ENCODE measurements around the gene HIVEP3.

HIVEP3 gene

DNA sequence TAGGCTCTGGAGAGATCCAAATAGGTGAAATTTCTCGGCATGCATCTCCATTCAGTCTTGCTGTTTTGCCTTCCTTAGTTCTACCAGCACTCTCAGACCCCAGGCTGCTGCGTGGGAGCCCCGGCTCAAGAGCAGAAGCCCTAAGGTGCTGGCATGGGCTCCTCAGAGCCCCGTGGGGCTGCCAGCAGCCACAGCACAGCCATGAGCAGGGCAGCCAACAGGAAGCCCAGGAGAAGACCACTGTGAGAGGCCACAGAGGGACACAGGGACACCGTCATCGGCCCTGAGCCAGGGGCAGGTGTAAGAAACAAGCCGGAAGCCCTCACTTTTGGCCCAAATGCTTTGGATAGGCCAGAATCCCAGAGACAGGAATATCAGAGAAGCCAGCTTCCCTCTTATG is 66.6 kb downstream of the HIVEP3 start:
- TF ChIP-seq NFIC (IDR thresholded peaks at IDR 0.05) (no peak), CREB1 (IDR thresholded peaks at IDR 0.05; ENCODE audit: low read depth) (no peak), RAD21 (IDR thresholded peaks at IDR 0.05; ENCODE audit: low read depth) (no peak), CEBPB (IDR thresholded peaks at IDR 0.05) (no peak), EGR1 (IDR thresholded peaks at IDR 0.05) (no peak), ZBTB7A (IDR thresholded peaks at IDR 0.05; ENCODE audit: low read depth) (no peak), TAF1 (IDR thresholded peaks at IDR 0.05; ENCODE audit: low read depth) (no peak), TCF12 (IDR thresholded peaks at IDR 0.05; ENCODE audit: low read depth) (no peak)
- TF ChIP-seq, protein P1, sequence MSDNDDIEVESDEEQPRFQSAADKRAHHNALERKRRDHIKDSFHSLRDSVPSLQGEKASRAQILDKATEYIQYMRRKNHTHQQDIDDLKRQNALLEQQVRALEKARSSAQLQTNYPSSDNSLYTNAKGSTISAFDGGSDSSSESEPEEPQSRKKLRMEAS (IDR thresholded peaks at IDR 0.05), result no peak
- TF ChIP-seq, protein P2, sequence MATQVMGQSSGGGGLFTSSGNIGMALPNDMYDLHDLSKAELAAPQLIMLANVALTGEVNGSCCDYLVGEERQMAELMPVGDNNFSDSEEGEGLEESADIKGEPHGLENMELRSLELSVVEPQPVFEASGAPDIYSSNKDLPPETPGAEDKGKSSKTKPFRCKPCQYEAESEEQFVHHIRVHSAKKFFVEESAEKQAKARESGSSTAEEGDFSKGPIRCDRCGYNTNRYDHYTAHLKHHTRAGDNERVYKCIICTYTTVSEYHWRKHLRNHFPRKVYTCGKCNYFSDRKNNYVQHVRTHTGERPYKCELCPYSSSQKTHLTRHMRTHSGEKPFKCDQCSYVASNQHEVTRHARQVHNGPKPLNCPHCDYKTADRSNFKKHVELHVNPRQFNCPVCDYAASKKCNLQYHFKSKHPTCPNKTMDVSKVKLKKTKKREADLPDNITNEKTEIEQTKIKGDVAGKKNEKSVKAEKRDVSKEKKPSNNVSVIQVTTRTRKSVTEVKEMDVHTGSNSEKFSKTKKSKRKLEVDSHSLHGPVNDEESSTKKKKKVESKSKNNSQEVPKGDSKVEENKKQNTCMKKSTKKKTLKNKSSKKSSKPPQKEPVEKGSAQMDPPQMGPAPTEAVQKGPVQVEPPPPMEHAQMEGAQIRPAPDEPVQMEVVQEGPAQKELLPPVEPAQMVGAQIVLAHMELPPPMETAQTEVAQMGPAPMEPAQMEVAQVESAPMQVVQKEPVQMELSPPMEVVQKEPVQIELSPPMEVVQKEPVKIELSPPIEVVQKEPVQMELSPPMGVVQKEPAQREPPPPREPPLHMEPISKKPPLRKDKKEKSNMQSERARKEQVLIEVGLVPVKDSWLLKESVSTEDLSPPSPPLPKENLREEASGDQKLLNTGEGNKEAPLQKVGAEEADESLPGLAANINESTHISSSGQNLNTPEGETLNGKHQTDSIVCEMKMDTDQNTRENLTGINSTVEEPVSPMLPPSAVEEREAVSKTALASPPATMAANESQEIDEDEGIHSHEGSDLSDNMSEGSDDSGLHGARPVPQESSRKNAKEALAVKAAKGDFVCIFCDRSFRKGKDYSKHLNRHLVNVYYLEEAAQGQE (IDR thresholded peaks at IDR 0.05; ENCODE audit: low read depth), result no peak

DNA sequence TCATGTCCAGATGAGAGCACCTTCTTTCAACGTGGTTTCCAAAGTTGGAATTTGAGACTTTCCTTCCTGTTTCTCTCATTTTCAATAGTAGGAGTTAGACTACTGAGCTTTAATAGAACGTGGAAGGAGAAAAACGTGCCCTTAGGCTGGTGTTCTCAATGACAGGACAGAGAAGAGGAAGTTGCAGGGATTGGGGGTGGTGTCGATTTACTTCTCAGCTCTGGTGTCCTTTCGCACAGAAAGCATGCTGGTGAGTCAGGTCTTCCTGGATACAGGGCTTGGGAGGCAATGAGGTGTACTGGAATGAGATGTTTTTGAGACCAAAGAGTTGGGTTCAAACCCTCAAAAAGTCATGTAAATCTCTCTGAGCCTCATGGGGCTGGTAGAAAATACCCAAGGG is 67.1 kb downstream of the HIVEP3 start:
- TF ChIP-seq NFIC (IDR thresholded peaks at IDR 0.05), result no peak
- no peak for TF ChIP-seq TEAD4 (IDR thresholded peaks at IDR 0.05)
- TF ChIP-seq YY1 (IDR thresholded peaks at IDR 0.05; ENCODE audit: low read depth), result no peak
- TF ChIP-seq CEBPB (IDR thresholded peaks at IDR 0.05), result no peak
- TF ChIP-seq, protein P3, sequence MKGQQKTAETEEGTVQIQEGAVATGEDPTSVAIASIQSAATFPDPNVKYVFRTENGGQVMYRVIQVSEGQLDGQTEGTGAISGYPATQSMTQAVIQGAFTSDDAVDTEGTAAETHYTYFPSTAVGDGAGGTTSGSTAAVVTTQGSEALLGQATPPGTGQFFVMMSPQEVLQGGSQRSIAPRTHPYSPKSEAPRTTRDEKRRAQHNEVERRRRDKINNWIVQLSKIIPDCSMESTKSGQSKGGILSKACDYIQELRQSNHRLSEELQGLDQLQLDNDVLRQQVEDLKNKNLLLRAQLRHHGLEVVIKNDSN (IDR thresholded peaks at IDR 0.05), result no peak
- TF ChIP-seq ZBTB7A (IDR thresholded peaks at IDR 0.05; ENCODE audit: low read depth), result no peak

DNA sequence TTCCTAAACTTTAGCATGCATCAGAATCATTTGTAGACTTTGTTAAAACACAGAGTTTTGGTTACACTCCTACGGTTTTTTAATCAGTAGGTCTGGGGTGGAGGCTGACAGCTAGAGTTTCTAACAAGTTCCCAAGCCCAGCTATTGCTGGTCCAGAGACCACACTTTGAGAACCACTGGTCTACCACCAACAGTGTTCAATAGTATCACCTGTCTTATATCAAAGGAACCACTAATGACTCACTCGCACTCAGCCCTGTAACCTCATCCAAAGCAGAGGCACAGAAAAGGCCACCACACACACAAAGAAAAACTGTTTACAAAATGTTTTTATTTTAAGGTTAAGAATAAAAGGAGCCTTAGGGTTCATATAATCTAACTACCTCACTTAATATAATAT is 68.7 kb downstream of the HIVEP3 start:
- TF ChIP-seq, protein P2 (IDR thresholded peaks at IDR 0.05; ENCODE audit: low read depth), result no peak
- TF ChIP-seq TEAD4 (IDR thresholded peaks at IDR 0.05) (no peak), YY1 (IDR thresholded peaks at IDR 0.05; ENCODE audit: low read depth) (no peak), FOXM1 (IDR thresholded peaks at IDR 0.05; ENCODE audit: borderline replicate concordance, low read depth) (no peak), RAD21 (IDR thresholded peaks at IDR 0.05; ENCODE audit: low read depth) (no peak), NFIC (IDR thresholded peaks at IDR 0.05) (no peak), CREB1 (IDR thresholded peaks at IDR 0.05; ENCODE audit: low read depth) (no peak), EGR1 (IDR thresholded peaks at IDR 0.05) (no peak), TAF1 (IDR thresholded peaks at IDR 0.05; ENCODE audit: low read depth) (no peak), TCF12 (IDR thresholded peaks at IDR 0.05; ENCODE audit: low read depth) (no peak), EP300 (IDR thresholded peaks at IDR 0.05; ENCODE audit: borderline replicate concordance) (no peak), ZBTB7A (IDR thresholded peaks at IDR 0.05; ENCODE audit: low read depth) (no peak)
- TF ChIP-seq, protein P1 (IDR thresholded peaks at IDR 0.05), result no peak
- TF ChIP-seq, protein P3 (IDR thresholded peaks at IDR 0.05), result no peak

DNA sequence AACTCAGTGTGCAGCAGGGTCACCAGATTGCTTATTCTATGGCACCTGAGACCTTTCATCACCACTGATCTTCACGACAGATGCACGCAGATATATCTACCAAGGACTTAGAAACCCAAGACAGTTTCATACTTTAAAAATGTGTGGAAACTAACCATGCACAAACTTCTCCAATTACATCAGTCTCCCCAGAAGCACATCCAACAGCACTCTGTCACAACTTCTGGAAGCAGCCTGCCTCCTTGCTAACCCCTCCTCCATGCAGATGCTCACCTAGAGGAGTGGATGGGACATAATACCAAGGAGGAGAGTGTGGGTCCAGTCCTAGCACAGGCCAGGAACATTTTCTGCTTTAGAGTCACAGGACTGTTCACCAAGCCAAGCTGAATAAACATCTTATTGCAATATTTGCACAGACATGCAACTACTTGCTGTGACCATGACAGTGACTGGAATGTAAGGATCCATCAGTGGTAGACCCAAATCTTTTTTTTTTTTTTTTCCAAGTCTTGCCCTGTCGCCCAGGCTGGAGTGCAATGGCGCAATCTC is 69.4 kb downstream of the HIVEP3 start:
- TF ChIP-seq TEAD4 (IDR thresholded peaks at IDR 0.05) (no peak), EGR1 (IDR thresholded peaks at IDR 0.05) (no peak), CREB1 (IDR thresholded peaks at IDR 0.05; ENCODE audit: low read depth) (no peak), CEBPB (IDR thresholded peaks at IDR 0.05) (no peak), FOXM1 (IDR thresholded peaks at IDR 0.05; ENCODE audit: borderline replicate concordance, low read depth) (no peak), TCF12 (IDR thresholded peaks at IDR 0.05; ENCODE audit: low read depth) (no peak), TAF1 (IDR thresholded peaks at IDR 0.05; ENCODE audit: low read depth) (no peak), RAD21 (IDR thresholded peaks at IDR 0.05; ENCODE audit: low read depth) (no peak), YY1 (IDR thresholded peaks at IDR 0.05; ENCODE audit: low read depth) (no peak), ZBTB7A (IDR thresholded peaks at IDR 0.05; ENCODE audit: low read depth) (no peak), NFIC (IDR thresholded peaks at IDR 0.05) (no peak), EP300 (IDR thresholded peaks at IDR 0.05; ENCODE audit: borderline replicate concordance) (no peak)
- TF ChIP-seq, protein P1 (IDR thresholded peaks at IDR 0.05), result no peak
- TF ChIP-seq, protein P2 (IDR thresholded peaks at IDR 0.05; ENCODE audit: low read depth), result no peak
- TF ChIP-seq, protein P3 (IDR thresholded peaks at IDR 0.05), result no peak
